ENCODE data around the gene FXYD7.
"Not testable (repeated sequence)": the region's sequence is repeated elsewhere in the genome, so short reads cannot be mapped to it uniquely, and the experiment has no call there.

FXYD7 gene

DNA sequence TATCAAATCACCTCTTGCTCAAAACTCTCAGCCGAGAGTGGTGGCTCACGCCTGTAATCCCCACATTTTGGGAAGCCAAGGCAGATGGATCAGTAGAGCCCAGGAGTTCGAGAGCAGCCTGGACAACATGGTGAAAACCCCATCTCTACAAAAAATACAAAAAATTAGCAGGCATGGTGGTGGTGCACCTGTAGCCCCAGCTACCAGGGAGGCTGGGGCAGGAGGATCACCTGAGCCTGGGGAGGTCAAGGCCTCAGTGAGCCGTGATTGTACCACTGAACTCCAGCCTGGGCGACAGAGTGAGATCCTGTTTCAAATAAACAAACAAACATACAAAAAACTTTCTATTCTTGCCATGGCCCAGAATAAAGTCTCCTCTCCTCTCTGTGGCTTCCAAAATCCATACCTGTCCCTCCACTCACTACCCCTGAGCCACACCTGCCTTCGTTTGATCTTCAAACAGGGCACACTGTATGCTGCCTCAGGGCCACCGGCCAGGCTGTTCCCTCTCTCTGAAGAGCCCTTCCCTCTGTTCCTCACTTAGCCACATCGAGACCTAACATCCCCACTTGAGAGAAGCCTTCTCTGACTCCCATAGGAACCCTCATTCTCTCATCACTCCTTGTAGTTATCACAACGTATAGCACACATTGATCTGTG, 14.5 kb upstream of the FXYD7 start:
- DNase-seq, result no peak

DNA sequence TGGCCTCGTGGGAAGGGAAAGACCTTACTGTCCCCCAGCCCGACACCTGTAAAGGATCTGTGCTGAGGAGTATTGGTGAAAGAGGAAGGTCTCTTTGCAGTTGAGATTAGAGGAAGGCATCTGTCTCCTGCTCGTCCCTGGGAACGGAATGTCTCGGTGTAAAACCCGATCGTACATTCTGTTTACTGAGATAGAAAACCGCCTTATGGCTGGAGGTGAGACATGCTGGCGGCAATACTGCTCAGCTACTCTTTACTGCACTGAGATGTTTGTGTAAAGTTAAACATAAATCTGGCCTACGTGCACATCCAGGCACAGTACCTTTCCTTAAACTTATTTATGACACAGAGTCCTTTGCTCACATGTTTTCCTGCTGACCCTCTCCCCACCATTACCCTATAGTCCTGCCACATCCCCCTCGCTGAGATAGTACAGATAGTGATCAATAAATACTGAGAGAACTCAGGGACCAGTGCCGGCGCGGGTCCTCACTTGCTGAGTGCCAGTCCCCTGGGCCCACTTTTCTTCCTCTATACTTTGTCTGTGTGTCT, 13.3 kb upstream of the FXYD7 start:
- not testable (repeated sequence) for DNase-seq

DNA sequence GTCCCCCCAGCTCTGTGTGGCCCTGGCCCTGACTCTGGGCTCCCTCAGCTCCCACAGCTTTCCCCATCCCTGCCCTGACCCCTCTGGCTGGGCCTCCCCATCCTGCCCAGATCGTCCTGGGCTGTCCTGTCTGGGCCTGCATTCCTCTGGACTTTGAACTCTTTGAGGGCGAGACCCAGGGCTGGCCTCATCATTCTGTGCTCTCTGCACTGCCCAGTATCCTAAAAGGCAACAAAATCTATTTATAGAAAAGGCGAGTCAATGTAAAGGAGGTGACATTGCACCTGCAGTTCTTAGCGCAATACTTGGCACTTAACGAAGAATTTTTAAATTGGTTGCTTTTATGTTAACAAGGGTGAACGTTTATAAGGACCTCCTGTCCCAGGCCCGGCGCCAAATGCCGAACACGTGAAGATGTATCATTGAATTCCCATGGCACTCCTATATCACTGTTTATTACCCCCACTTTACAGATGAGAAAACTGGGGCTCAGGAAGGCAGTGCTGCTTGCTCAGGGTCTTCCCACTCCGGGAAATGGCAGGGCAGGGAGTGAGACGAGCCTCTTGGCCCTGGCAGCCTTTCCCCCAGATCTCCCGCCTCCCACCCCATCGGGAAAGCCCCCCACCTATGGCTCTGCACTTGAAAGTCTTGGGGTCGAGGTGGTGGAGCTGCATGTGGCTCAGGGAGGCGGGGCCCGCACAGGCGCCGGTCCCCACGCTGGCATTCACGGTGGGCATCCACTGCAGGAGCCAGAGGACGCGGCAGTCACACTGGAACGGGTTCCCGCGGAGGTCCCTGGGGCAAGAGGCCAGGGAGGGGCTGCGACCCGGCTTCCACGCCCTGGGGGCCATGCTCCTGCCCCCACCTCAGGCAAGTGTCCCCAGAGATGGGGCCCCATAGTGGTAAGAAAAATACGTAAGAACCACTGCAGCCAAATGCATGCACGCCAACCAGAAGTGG, 12.0 kb upstream of the FXYD7 start:
- DNase-seq, result no peak

DNA sequence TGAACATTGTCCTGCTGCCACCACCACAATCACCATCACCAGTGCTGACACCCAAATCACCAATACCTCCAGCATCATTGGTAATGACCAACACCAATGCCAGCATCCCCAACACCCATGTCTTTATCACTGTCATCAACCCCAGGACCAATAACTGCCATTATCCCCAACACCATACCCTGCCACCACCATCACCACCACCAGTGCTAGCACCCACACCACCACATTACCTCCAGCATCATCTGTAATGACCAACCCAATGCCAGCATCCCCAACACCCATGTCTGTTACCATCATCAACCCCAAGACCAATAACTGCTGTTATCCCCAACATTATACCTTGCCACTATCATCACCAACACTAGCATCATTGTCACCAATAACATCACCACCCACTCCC, 10.8 kb upstream of the FXYD7 start:
- DNase-seq, result no peak

DNA sequence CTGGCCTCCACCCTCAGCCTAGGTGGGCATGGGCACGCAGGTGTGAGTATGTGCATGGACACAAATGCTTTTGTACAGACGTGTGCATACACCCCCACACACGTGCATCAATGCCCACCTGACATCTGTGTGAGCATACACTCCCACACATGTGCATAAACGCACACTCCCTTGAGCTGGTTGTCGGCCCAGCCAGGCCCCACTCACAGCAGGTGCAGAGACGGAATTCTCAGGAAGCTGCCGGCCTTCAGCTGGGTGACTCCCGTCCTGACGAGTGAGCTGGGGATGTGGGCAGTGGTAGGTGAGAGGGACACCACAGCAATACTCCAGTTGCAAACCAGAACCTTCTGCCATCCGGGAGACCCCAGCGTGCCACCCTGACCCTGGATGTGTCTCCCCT, 9.2 kb upstream of the FXYD7 start:
- DNase-seq, result no peak

GRCh38 chr19:35134601-35135242, 8.3 kb upstream of the FXYD7 start, which contains the start of gene LGI4:
TSS of gene LGI4 (minus strand) at chr19:35135059. CDS start at chr19:35134680, 379 bp downstream.
- no peak for DNase-seq

DNA sequence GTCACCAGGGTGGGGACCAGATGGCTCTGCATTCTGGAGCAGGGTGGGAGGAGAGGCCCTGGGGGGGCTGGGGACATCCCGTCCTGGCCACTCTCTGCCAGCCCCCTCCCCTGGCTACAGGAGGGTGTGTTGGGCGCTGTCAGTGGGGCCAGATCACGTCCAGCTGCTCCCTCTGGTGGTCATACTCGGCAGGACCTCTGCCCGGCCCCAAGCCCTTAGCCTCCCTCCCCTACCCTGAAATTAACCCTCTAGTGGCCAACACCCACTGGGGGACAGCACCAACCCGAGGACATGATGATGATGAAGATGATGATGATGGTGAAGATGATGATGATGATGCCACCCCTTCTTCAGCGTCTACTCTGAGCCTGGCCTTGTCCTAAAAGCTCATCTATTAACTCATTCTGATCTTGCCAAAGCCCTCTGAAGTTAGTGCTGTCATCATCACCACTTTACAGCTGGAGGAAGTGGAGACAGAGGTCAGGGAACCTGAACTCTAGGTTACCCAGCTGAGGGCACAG, 7.6 kb upstream of the FXYD7 start:
- DNase-seq, result peak; percentile 54 to 65

DNA sequence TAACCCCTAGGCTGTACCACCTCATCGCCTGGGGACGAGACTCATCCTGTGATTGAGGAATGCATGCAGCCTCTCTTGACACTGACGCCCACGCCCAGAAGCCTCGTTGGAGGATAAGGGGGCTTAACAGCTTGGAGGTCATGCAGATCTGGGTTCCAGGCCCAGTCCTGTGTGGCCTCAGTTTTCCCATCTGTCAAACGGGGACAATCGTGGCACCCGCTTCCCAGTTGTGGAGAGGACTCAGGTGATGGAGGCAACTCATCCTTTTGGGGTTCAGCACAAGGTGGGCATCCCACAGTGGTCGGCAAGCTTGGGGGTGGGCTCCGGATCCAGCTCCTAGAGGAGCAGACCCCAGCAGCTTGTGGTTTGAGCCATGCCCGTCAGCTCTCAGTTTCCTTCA, 6.8 kb upstream of the FXYD7 start:
- DNase-seq, result no peak

- DNase-seq, result no peak
Measured at GRCh38 chr19:35136977-35137702, 5.9 kb upstream of the FXYD7 start.

DNA sequence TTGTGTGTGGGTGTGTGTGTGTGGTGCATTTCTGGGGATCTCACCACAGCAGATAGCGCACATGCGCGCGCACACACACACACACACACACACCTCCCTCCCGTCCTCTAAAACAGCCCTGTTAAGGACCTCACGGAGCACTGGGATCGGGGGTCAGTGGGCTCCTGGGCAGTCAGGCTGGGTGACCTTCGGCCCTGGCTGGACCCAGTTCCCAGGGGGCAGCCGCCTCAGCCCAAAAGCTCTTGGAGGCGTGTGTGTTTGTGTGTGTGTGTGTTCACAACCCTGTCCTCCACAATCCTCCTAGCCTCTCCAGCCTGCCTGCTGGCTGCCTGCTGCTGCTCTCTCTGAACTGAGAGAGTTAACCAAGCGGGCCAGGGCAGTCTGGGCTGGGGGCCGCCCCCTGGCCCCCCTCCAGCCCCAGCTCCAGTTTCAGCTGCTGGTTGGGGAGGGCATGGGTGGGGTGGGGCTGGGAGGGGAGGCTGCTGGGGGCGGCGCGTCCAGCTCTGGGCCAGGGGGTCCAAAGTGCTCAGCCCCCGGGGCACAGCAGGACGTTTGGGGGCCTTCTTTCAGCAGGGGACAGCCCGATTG, 4.7 kb upstream of the FXYD7 start, which contains the start of gene FXYD1:
Gene FXYD1 (plus strand): TSS at position 520 of the 588 bp plus-strand sequence. CDS start 1,256 bp downstream, outside the sequence.
- DNase-seq, result no peak

DNA sequence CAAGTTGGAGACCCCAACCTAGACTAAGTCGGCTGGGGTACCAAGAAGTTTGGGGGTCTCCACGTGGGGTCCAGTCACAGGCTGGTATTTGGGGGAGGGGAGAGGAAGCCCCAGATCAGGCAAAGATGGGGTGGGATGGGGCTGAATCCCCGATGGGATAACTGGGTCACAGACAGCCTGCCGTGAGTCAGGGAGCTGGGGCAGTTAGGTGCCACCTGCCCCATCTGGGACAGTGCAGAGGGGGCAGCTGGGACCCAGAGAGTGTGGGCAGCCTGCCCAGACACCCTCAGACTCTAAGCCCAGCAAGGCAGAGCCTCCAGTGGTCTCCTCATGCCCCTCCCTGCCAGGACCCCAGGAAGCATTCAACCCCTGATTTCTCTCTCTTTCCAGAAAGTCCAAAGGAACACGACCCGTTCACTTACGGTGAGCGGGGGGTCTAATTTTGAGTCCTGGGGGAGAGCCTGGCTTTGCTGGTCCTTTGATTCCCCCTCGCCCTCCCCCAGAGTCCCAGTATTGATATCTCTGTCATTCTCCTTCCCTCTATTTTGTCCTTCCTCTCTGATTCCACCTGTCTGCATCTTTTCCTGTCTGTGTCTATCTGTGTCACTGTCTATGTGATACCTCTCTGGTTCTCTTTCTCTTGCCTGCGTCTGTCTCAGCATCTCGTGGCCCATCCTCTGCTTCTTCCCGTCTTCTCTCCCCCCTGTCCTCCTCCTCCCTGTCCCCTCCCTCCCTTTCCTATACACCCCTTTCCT, 2.7 kb upstream of the FXYD7 start:
- peak in 1 of 2 experiments; percentile 23 for DNase-seq

- DNase-seq, result peak; percentile 72 to 87
Measured at GRCh38 chr19:35140962-35141836, 1.9 kb upstream of the FXYD7 start.

- no peak for DNase-seq
Measured at GRCh38 chr19:35141837-35142605, 1.0 kb upstream of the FXYD7 start.

- peak in 1 of 2 experiments; percentile 39 for DNase-seq
Measured at GRCh38 chr19:35142606-35143230, 337 bp upstream of the FXYD7 start.

DNA sequence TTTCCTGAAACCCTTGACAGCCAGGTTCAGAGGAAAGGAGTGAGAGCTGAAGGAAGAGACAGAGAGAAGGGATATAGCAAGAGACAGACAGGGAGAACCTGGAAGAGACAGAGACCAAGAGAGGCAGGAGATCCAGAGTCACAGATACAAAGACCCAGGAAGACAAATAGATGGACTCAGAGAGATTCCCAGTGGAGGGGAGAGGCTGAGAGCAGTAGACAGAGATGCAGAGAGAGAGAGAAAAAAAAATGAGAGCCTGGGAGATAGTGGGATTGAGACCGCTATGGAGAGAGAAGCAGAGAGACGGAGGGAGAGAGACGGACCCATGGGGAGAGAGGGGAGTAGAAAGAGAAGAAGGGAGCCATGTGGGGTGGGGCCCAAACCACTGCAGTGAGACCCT, 763 bp downstream of the FXYD7 start:
- DNase-seq, result no peak

GRCh38 chr19:35144259-35144599, 1.2 kb downstream of the FXYD7 start:
- DNase-seq, result no peak

DNA sequence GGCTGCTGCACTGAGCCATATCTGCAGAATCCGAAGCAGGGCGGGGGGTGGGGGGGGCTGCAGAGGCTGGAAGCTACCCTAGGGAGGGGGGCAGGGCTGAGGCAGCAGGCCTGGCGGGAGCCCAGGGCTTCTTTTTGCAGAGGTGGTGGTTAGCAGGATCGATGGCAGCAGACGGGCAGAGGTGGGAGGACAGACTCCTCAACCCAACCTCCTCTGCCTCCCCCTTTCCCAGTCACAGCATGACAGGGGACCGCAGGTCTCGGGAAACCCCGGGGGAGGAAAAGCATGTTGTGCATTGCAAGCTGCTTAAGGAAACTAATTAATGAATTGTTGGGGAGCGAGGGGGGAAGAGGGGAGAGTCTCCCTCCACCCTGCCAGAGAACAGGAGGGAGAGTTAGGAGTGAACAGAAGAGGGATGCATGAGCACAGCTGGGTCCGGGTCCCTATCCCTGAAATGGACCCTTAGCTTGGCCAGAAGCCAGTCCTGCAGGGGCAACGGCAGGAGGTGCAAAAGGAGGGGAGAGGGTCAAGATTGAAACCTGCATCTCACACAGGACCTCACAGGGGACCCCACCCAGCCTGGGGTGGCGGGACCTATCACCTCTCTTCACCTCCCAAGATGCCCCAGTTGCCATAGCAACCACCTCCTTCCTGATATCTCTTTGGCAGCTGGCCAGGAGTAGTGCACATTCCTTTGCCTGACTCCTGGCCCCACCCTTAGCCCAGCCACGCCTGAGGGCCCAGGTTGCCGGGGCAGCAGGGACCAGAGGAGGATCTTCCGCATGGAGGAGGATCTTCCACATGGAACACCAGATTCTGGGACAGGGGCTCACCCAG, 1.8 kb downstream of the FXYD7 start:
- peak; percentile 39 to 55 for DNase-seq
